SHP77 (cell line): ENCODE results near the gene PLEKHM3.
A peak's percentile ranks its signal among the peaks of the same experiment; 100 is the strongest.

Source experiments
- DNase-seq, 2 experiments: peaks; one replicate each; lab custom pipeline; 2025; lab: John Stamatoyannopoulos, UW

PLEKHM3 gene

DNA sequence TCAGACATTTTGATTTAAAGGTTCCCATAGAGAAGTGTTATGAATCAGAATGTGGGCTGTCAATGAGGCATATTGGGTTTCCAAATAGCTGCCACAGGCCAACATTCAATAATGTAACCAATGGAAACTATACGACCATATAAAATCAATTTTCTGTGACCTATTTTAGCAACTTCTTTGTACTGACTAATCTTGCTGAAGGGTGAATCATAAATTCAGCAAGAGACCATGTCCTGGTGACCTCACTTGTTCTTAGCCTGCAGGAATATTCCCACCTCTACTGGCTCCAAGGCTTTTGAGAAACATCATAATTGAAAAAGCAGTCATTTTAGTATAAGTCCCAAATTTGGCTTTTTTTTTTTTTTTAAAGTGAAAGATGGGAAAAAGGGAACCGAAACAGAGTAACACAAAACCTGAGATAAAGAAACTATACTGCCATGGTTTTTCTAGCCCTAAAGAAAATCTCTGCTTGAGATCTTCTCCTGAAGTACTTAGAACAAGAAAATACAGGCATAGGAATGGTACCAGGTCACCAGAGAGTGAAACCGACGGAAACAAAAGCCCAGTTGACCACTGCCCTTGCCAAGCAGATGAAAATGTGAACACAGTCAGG is 32.1 kb downstream of the PLEKHM3 start:
- DNase-seq = no peak

DNA sequence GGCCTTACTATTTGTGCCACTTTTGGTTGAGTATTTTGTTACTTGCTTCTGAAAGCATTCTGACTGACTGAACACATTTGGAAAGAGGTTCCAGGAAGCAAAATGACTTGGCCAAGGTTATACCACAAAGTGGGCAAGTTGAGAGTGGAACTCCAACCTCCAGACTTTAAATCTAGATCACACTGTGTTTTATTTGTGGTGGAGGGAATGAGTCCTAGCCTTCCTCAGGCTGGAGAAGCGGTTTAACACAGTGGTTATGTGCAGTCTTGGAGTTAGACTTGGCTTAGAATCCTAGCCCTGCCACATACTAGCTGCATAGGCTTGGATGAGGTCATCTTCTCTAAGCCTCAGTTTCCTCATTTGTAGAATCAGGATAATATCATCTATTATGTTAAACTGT is 33.4 kb downstream of the PLEKHM3 start:
- DNase-seq = no peak

DNA sequence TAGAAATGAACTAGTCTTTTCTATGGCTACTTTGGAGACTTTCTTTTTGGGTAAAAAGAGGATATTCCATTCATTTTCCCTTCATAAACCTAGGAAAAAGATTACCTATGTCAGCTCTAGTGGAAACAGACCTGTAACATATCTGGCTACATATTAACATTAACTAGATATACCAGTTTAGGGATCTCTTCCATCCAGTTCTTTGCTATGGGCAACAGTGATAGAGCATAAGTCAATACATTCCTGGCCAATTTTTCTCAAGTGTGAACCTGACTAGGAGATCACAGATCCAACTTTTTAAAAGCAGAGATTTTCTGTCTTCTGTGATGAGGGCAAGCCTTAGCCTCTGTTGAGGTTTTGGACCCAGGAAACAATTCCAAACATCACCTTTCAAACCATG is 34.5 kb downstream of the PLEKHM3 start:
- DNase-seq = no peak

DNA sequence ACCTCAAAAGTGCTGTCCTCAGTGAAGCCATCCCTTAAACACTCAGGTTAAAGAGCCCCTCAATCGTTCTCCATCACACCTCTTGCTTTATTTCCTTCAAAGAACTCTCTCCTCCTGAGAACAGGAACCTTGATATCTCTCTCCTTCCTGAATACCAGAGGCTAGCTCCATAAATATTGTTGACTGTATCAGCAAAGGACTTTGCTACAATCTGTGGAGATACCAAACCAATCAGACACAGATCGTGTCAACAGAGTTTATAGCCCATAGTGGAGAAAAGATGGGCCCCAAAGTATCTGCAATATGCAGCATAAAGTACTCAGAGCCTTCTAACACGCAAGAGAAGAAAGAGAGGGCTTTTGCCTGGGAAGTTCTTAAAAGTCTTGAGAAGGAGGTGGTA is 36.4 kb downstream of the PLEKHM3 start:
- no peak for DNase-seq

DNA sequence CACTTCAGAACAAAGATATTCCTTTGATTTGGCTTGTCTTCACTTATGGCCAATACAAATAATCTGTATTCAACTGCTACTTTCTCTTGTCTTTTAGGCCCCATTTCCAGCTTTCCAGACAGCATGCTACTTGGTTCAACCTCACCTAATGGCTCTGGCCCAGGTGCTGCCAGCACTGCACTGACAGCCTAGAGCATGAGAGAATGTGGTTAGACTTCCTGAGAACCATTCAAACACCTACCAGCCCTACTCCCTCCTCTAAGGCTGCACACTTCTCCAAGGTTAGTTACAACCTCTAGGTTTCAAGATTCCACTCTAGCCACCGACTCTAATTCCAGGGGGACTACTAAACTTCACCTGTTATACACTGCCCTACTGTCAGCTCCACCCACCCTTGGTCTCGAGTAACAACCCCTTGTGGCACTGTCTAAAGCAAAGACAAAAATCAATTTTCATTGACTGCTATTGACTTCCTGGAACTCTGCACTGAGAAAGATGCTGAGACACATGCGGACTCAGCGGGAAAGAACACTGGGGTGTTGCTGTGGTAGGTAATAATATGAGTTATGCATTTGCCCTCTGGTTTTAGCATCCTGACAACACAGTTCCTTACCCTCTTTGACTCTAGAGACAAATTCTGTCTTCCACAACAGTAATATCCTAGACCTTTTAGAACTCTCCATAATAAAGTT is 38.2 kb downstream of the PLEKHM3 start:
- DNase-seq = no peak

DNA sequence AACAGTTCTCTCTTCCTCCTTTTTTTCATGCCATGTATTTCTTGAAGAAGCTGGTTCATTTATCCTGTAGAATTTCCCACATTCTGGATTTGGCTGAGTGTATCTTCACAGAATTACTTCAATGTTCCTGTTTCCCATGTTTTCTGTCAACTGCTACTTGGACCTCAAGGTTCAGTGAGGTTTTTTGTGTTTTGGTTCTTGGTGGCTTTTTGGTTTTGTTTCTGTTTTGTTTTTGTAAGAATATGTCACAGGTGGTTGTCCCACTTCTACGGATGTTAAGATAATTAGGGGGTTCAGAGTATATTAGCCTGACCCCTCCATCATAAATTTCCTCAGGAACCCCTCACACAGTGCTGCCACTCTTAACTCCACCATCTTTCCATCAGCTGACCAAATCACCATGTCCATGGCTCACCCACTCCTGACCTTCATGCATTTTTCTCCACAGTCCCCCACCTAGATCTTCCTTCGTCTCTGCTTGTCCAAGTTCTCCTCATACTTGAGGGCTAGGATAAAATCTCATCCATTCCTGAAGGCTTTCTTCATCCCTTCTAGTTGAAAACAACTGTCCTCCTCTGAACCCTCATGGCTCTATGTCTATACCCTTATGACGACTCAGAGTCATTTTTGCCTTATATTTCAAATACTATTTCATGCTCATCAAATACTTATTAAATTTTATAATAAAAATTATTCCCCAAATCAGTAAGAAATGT is 40.4 kb downstream of the PLEKHM3 start:
- no peak for DNase-seq

DNA sequence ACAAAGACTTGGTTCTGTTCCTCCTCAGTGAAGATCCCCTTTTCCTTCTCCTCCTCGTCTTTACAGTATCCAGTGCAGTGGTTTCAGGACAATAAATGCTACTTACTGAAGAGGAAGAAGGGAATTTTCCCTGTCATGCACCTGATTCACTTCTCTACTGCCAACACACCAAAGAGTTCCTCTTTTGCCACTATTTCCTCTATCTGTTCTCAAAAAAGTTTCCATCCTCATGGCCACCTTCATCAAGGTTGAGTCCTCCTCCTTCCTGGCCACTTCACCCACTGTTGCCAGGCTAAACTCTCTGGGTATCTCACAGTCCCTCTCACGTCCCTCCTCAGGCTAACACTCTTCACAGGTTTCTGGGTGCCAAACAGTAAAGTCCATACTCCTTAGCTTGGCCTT is 41.7 kb downstream of the PLEKHM3 start:
- no peak for DNase-seq

DNA sequence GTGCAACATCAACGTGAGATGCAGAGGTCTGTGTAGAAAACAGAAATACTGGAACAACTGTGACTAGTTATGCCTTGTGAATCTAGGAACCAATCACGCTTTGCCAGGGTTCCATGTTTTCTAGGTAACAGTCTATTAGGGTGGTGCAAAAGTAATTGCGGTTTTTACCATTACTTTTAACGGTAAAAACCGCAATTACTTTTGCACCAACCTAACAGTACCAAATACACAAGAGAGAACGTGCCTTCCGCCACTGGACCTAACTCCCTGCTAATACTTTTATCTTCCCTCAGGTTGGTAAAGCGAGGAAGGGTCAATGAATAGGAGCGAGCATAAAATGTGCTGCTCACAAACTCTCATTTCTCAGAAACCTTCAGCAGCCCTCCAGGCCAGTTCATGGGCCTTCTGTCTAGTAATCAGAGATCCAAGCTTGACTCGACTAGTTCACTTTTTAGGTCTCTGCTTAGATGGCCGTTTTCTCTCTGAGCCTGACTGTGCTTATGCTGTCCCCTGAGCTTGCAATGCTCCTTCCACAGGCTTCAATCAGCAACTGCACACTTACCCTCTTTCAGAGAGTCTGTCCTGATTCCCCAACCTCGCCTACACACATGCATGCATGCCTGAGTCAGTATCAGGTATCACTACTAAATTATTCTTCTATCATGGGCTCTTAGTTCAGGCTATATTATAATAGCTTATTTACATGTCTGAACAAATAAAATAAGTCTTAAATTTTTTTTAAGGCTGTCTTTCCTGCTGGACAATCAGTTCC is 47.0 kb downstream of the PLEKHM3 start:
- DNase-seq = no peak

DNA sequence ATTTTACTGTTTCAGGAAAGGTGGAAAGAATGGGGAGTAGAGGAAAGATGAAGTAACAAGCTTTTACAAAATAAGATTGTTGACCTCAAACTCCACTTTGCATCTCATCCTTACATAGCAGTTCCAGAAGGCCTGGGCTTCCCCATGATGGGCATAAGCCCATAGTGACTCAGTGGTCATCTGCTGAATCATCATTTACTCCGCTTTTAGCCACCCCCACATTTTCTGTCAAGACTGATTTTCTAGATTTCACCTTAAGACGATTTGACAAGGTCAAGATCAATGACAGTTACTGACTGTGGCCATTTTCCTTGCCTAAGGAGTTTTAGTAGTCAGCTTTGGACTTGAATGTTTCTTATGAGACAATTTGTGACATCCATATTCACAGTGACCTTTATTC is 49.4 kb downstream of the PLEKHM3 start:
- DNase-seq = no peak

DNA sequence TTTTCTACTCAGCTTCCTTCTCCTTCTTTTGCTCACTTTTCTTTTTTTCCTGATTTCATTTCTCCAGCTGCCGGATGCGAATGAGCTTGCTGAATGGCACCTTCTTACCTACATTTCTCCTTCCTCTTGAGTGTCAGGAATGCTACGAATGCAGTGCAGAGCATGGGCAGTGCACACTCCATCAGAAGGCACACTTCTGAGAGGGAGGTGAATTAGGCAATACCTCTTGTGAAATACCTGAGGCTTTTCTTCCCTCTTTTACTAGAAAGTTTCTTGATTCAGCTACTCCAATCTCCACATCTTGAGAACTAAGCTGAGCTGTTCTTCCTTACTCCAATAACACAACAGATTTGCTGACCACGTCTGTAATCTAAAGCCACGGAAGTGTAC is 51.1 kb downstream of the PLEKHM3 start:
- no peak for DNase-seq

DNA sequence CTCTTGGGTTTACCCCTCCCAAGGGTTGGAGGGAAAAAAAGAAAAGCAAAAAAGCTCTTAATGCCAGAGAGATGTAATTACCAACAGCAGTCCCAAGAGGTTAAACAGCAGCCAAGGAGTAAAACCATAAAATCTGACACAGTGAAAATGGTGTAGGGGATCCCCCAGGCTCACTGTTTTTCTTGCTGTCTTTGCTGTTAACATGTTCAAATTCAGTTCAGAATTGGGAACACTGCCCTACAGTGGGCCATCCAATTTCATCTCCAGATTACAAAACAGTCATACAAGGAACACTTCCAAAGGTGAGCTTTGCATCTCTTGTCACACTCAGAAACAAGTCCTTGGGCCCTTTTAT is 54.5 kb downstream of the PLEKHM3 start:
- DNase-seq = no peak

DNA sequence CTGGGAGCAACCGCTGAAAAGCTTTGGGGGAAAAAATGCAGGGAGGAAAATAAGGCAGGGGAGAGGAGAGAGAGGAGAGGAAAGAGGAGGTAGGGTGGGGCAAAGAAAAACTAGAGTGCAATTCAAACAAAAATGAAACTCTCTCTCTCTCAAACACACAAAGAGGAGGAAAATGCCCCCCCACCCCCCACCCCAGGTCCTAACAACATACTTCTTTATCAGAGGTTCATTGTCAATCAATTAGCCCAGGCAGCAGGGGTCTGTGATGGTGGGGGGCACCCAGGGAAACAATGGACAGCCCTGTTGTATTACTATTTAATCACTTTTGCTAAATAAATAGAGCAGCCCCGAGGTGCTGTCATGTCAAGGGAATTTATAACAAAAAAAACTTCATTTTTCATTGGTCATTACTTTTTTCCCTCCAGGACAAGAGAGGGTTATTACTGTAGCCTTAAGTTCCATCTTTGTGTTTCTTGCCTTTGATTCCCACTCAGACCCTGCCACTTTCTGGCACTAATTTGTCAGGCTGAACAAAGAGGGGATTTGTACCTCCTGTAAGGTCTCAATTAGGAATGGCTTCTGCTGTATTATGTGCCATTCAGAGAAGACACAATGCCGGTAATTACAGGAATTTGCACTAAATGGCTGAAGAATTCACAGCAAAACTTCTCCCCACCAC is 55.0 kb downstream of the PLEKHM3 start:
- no peak for DNase-seq

DNA sequence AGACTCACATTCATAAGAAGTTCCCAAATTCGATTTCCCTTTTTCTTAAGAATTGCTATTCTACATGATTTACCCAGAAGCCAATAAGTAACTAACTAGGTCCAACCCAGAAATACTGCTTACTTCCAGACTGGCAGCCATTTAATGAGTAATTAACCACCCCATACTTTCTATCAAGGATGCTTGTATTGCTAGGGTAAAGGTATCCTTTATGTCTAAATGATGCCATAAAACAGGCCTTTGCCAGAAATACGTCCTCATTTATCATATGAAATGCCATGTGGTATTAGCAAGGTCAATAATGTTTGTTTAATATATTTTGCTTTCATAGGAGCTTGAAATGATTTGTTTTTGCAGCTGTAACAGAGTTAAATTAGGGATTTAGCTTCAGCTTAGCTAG is 56.1 kb downstream of the PLEKHM3 start:
- peak; percentile 32 to 44 for DNase-seq

DNA sequence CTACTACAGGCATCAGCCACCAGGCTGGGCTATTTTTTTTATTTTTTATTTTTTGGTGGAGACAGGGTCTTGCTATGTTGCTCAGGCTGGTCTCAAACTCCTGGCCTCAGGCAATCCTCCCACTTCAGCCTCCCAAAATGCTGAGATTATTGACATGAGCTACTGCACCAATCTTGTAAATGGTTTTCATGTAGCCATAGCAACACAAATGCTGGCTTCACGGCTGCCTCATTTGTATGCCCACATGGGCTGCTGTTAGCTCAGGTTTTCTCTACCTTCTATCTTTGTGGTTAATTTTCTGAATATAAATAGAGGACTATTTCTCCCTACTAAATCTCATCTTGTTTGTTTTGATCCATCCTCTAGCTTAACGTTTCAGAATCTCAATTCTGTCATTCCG is 58.2 kb downstream of the PLEKHM3 start:
- DNase-seq = no peak

DNA sequence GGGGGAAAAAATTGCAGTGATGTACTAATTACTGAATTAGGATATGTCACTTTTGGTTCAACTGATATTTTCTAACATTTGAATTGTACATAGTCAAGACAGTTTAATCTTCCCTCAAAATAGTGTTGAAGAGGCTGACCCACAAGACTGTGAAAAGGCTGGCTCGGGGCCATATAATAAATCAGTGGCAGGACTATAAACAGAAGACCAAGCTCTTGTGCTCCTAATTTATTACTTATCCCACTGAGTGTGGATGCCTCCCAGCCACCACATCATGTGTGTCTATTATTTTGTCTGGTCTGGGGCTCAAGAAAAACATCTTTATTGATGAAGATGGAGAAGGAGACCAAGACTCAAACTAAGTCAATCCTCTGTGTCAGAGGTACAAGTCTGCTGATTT is 64.4 kb downstream of the PLEKHM3 start:
- no peak for DNase-seq

DNA sequence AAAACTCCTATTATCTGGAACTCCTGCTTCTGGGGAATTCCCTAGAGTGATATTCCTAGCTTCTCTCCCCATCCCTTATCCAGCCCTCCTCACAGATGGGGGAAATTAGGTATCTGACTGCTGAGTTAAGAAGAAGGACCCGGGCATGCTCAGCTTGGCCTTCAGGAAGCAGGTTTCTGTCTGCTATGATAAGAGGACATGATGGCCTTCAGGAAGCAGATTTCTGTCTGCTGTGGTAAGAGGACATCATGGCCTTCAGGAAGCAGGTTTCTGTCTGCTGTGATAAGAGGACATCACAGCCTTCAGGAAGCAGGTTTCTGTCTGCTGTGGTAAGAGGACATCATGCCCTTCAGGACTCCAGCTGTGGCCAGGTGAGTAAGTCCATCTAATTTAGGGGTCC is 65.2 kb downstream of the PLEKHM3 start:
- no peak for DNase-seq

DNA sequence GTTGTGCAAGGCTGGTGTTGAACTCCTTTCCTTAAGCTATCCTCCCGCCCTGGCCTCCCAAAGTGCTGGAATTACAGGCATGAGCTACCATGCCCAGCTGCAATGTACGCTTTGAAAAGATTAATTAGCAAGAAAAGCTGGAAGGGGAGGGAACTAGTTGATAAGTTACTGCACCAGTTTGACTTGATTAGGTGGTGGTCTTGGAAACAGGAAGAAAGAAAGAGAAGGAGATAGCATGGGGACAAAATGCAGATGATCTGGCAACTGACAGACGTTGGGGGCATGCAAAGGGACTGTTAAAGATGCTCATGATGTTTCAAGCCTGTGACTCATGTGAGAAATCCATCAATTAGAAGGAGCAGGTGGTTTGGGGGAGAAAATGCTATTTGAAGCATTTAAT is 68.6 kb downstream of the PLEKHM3 start:
- no peak for DNase-seq

DNA sequence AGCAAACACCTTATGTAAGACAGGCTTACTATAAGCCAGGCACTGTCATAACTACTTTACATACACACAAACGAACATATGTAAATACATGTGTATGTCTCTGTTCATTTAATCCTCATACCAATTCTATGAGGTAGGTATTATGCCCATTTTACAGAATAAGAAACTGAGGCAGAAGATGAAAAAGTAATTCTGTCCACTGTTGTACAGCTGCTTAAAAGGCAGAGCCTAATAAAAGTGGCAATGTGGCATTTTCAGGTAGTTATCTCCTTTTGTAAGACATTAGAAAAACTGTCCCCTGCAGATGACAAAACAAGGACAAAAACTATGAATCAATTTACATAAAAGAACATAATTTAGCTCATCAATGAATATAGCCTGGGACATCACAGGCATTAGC is 69.9 kb downstream of the PLEKHM3 start:
- no peak for DNase-seq

DNA sequence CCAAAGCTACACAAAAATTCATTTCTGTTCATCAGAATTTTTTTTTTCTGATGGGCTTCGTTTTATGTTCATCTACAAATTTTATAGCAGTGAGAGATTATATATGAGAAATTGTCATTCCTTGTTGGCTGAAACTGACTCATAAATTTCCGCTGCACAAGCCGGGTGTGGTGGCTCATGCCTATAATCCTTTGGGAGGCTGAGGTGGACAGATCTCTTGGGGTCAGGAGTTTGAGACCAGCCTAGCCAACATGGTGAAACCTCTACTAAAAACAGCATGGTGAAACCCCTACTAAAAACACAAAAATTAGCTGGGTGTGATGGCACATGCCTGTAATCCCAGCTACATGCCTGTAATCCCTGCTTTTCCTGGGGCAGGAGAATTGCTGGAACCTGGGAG is 72.0 kb downstream of the PLEKHM3 start:
- DNase-seq = no peak

DNA sequence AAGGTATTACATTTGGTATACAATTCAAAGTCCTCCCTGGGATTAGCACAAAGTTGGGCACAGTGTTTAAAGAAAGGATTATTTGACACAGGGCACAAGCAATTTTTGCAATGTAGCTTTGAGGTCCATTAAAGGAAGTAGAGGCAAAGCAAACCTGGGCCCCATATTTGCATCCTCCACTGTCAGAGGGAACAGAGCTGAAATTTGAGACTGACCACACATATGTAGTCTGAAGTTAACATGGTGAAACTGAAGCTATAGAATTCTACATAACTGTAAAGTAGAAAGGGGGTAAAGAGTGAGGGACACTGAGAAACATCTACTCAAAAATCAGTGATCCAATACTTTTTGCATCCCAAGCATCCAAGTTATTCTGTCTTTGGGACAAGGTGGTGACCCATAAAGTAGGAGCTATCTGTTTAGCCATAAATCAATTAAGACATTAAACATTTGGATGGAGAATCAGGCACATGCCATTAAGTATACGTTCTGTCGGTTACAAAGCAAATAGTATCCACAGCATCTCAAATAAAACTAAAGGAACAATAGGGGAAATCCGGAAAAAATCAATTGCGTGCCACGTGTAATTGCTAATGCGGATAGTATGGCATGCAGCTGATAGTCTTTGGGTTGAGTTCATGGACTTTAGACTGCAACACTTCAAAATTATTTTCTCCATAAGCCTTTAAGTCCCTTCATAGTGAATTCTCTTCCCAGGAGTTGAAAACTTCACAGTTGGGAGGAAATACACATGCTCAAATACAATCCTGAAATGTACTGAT is 72.6 kb downstream of the PLEKHM3 start:
- DNase-seq = no peak

DNA sequence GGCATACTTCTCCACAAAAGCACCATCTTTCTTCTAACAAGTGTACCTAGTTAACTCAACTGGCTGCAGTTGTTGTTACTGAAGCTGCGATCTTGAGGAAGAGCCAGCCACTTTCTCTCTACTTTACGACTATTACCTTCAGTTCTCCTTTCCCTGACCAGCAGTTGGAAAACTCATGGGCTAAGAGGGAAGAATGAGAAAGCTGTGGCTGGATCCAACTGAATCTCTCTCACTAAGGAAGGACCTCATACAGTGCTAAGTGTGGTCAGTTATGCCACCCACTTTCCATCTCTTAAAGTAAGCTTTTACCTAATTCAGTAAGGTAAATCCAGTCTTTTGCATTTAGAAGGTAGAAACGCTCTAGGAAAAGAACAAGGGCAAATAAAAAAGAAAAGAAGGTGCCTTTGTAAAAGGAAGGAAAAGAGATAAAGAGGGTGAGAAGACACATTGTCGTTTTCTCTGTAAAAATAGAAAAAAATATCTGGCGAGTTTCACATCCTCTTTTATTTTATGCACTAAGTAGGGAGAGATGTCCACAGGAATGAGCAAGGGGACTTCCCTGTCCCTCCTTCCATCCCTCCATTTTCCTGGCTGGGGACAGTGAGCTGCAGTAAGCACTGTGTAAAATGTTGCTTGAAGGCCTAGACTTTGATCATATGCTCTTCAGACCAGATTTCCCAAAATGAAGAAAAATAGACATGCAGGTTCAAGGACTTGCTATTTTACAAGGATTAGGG is 73.4 kb downstream of the PLEKHM3 start:
- no peak for DNase-seq
